ENCODE results near the gene TBL1XR1. TPM values are rescaled to one million over a fixed set of nuclear protein-coding genes. Genes with fewer than 3 reads are reported as not detected.

TBL1XR1 gene
- total and polyA plus RNA-seq, 2 of the 13 experiments (the other 11 are each of a cell fraction or from before 2014, with no cell fraction given): 57.7 to 62.5 TPM

DNA sequence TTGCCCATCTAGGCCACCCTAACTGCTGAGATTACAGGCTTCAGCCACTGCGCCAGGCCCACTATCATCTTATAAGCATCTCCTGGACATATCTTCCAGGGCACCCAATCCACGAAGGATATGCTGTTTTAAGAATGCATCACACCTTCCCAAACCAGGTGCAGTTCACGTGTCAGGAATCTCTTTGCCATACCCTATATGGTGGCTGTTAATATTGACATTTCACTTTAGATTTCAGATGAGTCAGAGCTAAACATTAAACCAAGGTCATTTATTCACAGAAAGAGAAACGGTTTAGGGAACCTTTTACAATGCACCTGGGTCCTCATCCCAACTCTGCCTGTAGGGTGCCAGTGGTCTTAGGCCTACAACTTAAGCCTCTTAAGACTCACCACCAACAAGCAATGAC lies 85.7 kb downstream of the TBL1XR1 start (continued):
- TF ChIP-seq ZNF121 (CRISPR knock-in tag; IDR thresholded peaks at IDR 0.05) (no peak), SATB2 (CRISPR knock-in tag; IDR thresholded peaks at IDR 0.05) (no peak), RNF219 (CRISPR knock-in tag; IDR thresholded peaks at IDR 0.05) (no peak), KLF11 (CRISPR knock-in tag; IDR thresholded peaks at IDR 0.05) (no peak; the same call in 1 of the 2 replicates), MTA1 (CRISPR knock-in tag; IDR thresholded peaks at IDR 0.05; ENCODE audit: borderline replicate concordance) (no peak), HMG20A (CRISPR knock-in tag; IDR thresholded peaks at IDR 0.05; ENCODE audit: borderline replicate concordance) (peak; percentile 87; the same call in 1 of the 2 replicates), CENPT (CRISPR knock-in tag; IDR thresholded peaks at IDR 0.05; ENCODE audit: low read depth) (no peak), MBNL3 (CRISPR knock-in tag; conservative IDR thresholded peaks at IDR 0.05) (no peak), DNMT3B (CRISPR knock-in tag; conservative IDR thresholded peaks at IDR 0.05) (no peak), HNRNPLL (IDR thresholded peaks at IDR 0.05; ENCODE audit: low read depth, low read length, poor library complexity, severe bottlenecking) (no peak), SOX13 (IDR thresholded peaks at IDR 0.05) (no peak), SOX13 (CRISPR knock-in tag; conservative IDR thresholded peaks at IDR 0.05 in 1 of 2, IDR thresholded peaks at IDR 0.05 in 1 of 2) (peak in 1 of 2 experiments; percentile 72; a peak in 1 of 4 replicates)
- TF ChIP-seq, protein P1, sequence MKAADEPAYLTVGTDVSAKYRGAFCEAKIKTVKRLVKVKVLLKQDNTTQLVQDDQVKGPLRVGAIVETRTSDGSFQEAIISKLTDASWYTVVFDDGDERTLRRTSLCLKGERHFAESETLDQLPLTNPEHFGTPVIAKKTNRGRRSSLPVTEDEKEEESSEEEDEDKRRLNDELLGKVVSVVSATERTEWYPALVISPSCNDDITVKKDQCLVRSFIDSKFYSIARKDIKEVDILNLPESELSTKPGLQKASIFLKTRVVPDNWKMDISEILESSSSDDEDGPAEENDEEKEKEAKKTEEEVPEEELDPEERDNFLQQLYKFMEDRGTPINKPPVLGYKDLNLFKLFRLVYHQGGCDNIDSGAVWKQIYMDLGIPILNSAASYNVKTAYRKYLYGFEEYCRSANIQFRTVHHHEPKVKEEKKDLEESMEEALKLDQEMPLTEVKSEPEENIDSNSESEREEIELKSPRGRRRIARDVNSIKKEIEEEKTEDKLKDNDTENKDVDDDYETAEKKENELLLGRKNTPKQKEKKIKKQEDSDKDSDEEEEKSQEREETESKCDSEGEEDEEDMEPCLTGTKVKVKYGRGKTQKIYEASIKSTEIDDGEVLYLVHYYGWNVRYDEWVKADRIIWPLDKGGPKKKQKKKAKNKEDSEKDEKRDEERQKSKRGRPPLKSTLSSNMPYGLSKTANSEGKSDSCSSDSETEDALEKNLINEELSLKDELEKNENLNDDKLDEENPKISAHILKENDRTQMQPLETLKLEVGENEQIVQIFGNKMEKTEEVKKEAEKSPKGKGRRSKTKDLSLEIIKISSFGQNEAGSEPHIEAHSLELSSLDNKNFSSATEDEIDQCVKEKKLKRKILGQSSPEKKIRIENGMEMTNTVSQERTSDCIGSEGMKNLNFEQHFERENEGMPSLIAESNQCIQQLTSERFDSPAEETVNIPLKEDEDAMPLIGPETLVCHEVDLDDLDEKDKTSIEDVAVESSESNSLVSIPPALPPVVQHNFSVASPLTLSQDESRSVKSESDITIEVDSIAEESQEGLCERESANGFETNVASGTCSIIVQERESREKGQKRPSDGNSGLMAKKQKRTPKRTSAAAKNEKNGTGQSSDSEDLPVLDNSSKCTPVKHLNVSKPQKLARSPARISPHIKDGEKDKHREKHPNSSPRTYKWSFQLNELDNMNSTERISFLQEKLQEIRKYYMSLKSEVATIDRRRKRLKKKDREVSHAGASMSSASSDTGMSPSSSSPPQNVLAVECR (CRISPR knock-in tag; IDR thresholded peaks at IDR 0.05; ENCODE audit: borderline replicate concordance): no peak
- TF ChIP-seq, protein P2, sequence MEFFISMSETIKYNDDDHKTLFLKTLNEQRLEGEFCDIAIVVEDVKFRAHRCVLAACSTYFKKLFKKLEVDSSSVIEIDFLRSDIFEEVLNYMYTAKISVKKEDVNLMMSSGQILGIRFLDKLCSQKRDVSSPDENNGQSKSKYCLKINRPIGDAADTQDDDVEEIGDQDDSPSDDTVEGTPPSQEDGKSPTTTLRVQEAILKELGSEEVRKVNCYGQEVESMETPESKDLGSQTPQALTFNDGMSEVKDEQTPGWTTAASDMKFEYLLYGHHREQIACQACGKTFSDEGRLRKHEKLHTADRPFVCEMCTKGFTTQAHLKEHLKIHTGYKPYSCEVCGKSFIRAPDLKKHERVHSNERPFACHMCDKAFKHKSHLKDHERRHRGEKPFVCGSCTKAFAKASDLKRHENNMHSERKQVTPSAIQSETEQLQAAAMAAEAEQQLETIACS (CRISPR knock-in tag; IDR thresholded peaks at IDR 0.05): no peak
- TF ChIP-seq, protein P3, sequence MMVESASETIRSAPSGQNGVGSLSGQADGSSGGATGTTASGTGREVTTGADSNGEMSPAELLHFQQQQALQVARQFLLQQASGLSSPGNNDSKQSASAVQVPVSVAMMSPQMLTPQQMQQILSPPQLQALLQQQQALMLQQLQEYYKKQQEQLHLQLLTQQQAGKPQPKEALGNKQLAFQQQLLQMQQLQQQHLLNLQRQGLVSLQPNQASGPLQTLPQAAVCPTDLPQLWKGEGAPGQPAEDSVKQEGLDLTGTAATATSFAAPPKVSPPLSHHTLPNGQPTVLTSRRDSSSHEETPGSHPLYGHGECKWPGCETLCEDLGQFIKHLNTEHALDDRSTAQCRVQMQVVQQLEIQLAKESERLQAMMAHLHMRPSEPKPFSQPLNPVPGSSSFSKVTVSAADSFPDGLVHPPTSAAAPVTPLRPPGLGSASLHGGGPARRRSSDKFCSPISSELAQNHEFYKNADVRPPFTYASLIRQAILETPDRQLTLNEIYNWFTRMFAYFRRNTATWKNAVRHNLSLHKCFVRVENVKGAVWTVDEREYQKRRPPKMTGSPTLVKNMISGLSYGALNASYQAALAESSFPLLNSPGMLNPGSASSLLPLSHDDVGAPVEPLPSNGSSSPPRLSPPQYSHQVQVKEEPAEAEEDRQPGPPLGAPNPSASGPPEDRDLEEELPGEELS (CRISPR knock-in tag; IDR thresholded peaks at IDR 0.05): peak; percentile 59
- TF ChIP-seq, protein P4, sequence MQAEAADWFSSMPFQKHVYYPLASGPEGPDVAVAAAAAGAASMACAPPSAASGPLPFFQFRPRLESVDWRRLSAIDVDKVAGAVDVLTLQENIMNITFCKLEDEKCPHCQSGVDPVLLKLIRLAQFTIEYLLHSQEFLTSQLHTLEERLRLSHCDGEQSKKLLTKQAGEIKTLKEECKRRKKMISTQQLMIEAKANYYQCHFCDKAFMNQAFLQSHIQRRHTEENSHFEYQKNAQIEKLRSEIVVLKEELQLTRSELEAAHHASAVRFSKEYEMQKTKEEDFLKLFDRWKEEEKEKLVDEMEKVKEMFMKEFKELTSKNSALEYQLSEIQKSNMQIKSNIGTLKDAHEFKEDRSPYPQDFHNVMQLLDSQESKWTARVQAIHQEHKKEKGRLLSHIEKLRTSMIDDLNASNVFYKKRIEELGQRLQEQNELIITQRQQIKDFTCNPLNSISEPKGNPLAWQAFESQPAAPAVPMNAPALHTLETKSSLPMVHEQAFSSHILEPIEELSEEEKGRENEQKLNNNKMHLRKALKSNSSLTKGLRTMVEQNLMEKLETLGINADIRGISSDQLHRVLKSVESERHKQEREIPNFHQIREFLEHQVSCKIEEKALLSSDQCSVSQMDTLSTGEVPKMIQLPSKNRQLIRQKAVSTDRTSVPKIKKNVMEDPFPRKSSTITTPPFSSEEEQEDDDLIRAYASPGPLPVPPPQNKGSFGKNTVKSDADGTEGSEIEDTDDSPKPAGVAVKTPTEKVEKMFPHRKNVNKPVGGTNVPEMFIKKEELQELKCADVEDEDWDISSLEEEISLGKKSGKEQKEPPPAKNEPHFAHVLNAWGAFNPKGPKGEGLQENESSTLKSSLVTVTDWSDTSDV (CRISPR knock-in tag; IDR thresholded peaks at IDR 0.05): no peak
